Liver (tissue), 3 donors: ENCODE results near the gene COL20A1.

ENCODE experiments used
- FOXA1 ChIP-seq: IDR thresholded peaks from 2 replicates; pipeline ENCODE4 v1.6.1; 2016; ENCODE audit warnings: antibody characterized with exemption
- JUND ChIP-seq, 2 donors: IDR thresholded peaks; 2 replicates each; pipeline ENCODE4 v1.6.1; 2016; ENCODE audit warnings: antibody characterized with exemption in 2 of 2
- RAD21 ChIP-seq, 2 donors: IDR thresholded peaks; 2 replicates each; pipeline ENCODE4 v1.6.1; 2016; ENCODE audit warnings: antibody characterized with exemption in 2 of 2, mild to moderate bottlenecking in 2 of 2
- SP1 ChIP-seq: IDR thresholded peaks from 2 replicates; pipeline ENCODE4 v1.6.1; 2018; ENCODE audit warnings: antibody characterized with exemption, mild to moderate bottlenecking
- TAF1 ChIP-seq: conservative IDR thresholded peaks from 2 replicates; pipeline ENCODE4 v1.6.1; 2016; ENCODE audit warnings: antibody characterized with exemption, mild to moderate bottlenecking
- YY1 ChIP-seq: IDR thresholded peaks from 2 replicates; pipeline ENCODE4 v1.6.1; 2016; ENCODE audit warnings: antibody characterized with exemption, mild to moderate bottlenecking
- TF ChIP-seq, protein P1 (sequence below): fragments of 150-350 bp; IDR thresholded peaks from 2 replicates; pipeline ENCODE4 v1.5.1; 2017; ENCODE audit warnings: improper control_type of control experiment, low read depth, low read length; ENCODE audit not compliant: missing input control
- TF ChIP-seq, protein P2 (sequence below): IDR thresholded peaks from 2 replicates; pipeline ENCODE4 v1.6.1; 2016; ENCODE audit warnings: antibody characterized with exemption
- TF ChIP-seq, protein P3 (sequence below): IDR thresholded peaks from 2 replicates; pipeline ENCODE4 v1.6.1; 2016; ENCODE audit warnings: antibody characterized with exemption, mild to moderate bottlenecking
- TF ChIP-seq, protein P4 (sequence below): IDR thresholded peaks from 2 replicates; pipeline ENCODE4 v1.6.1; 2016; ENCODE audit warnings: antibody characterized with exemption
- donor health status: healthy.
- donor health status: healthy.

DNA sequence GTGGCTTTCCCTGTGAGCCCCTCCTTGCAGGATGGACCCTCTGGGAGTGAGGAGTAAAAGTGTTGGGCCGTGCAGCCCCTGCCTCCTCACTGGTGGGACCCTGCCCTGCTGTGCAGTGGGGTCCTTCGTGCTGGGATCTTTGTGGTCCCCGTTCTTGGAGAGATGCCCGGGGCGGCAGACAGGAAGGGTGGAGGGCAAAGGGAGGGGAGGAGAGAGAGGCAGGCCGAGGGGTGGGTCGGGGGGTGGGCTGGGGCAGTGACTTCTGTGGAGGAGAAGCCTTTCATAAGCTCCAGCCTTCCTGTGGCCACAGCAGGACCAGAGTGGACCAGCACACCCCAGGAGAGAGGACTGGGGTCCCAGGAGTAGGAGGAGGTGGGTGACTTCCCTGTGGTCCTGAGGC, at the start of gene COL20A1:
- TF ChIP-seq, protein P1, sequence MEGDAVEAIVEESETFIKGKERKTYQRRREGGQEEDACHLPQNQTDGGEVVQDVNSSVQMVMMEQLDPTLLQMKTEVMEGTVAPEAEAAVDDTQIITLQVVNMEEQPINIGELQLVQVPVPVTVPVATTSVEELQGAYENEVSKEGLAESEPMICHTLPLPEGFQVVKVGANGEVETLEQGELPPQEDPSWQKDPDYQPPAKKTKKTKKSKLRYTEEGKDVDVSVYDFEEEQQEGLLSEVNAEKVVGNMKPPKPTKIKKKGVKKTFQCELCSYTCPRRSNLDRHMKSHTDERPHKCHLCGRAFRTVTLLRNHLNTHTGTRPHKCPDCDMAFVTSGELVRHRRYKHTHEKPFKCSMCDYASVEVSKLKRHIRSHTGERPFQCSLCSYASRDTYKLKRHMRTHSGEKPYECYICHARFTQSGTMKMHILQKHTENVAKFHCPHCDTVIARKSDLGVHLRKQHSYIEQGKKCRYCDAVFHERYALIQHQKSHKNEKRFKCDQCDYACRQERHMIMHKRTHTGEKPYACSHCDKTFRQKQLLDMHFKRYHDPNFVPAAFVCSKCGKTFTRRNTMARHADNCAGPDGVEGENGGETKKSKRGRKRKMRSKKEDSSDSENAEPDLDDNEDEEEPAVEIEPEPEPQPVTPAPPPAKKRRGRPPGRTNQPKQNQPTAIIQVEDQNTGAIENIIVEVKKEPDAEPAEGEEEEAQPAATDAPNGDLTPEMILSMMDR, result no peak
- no peak for TF ChIP-seq RAD21 (IDR thresholded peaks at IDR 0.05)
- TF ChIP-seq YY1, result no peak
- TF ChIP-seq, protein P2, sequence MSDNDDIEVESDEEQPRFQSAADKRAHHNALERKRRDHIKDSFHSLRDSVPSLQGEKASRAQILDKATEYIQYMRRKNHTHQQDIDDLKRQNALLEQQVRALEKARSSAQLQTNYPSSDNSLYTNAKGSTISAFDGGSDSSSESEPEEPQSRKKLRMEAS, result no peak
- TF ChIP-seq SP1, result no peak
- TF ChIP-seq, protein P3, sequence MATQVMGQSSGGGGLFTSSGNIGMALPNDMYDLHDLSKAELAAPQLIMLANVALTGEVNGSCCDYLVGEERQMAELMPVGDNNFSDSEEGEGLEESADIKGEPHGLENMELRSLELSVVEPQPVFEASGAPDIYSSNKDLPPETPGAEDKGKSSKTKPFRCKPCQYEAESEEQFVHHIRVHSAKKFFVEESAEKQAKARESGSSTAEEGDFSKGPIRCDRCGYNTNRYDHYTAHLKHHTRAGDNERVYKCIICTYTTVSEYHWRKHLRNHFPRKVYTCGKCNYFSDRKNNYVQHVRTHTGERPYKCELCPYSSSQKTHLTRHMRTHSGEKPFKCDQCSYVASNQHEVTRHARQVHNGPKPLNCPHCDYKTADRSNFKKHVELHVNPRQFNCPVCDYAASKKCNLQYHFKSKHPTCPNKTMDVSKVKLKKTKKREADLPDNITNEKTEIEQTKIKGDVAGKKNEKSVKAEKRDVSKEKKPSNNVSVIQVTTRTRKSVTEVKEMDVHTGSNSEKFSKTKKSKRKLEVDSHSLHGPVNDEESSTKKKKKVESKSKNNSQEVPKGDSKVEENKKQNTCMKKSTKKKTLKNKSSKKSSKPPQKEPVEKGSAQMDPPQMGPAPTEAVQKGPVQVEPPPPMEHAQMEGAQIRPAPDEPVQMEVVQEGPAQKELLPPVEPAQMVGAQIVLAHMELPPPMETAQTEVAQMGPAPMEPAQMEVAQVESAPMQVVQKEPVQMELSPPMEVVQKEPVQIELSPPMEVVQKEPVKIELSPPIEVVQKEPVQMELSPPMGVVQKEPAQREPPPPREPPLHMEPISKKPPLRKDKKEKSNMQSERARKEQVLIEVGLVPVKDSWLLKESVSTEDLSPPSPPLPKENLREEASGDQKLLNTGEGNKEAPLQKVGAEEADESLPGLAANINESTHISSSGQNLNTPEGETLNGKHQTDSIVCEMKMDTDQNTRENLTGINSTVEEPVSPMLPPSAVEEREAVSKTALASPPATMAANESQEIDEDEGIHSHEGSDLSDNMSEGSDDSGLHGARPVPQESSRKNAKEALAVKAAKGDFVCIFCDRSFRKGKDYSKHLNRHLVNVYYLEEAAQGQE, result no peak
- TF ChIP-seq TAF1, result no peak
- TF ChIP-seq JUND (IDR thresholded peaks at IDR 0.05), result no peak
- TF ChIP-seq FOXA1, result no peak
- TF ChIP-seq, protein P4, sequence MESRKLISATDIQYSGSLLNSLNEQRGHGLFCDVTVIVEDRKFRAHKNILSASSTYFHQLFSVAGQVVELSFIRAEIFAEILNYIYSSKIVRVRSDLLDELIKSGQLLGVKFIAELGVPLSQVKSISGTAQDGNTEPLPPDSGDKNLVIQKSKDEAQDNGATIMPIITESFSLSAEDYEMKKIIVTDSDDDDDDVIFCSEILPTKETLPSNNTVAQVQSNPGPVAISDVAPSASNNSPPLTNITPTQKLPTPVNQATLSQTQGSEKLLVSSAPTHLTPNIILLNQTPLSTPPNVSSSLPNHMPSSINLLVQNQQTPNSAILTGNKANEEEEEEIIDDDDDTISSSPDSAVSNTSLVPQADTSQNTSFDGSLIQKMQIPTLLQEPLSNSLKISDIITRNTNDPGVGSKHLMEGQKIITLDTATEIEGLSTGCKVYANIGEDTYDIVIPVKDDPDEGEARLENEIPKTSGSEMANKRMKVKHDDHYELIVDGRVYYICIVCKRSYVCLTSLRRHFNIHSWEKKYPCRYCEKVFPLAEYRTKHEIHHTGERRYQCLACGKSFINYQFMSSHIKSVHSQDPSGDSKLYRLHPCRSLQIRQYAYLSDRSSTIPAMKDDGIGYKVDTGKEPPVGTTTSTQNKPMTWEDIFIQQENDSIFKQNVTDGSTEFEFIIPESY, result no peak
